Common myeloid progenitor, CD34-positive (primary cell): ENCODE results near the gene JMJD8.
A peak's percentile ranks its signal among the peaks of the same experiment; 100 is the strongest.

Source experiments
- CTCF ChIA-PET: fragments of 350-600 bp; sonication (Branson Sonifier 250); formaldehyde crosslinking; loops from one replicate; lab custom pipeline; 2021; ENCODE audit warnings: antibody characterized with exemption; lab: Charles Lee
- POLR2A ChIA-PET: fragments of 350-600 bp; sonication (Branson Sonifier 250); formaldehyde crosslinking; loops from one replicate; lab custom pipeline; 2021; ENCODE audit warnings: antibody characterized with exemption; lab: Charles Lee
- DNase-seq, 3 donors: peaks; one replicate each; pipeline versions ENCODE4 v3.0.0 to v3.0.0-alpha.2; 2013
- H3K27ac ChIP-seq, 2 experiments: 1 replicate in 1 of 2; 2 replicates in 1 of 2; pipeline ENCODE4 v1.7.0; 2013; ENCODE audit warnings: inconsistent platforms in 2 of 2, low read length in 2 of 2, mild to moderate bottlenecking in 2 of 2, low read depth in 1 of 2, moderate library complexity in 1 of 2; ENCODE audit not compliant: severe bottlenecking in 2 of 2, insufficient read depth in 1 of 2, poor library complexity in 1 of 2
- H3K27me3 ChIP-seq, 5 experiments: replicated peaks in 2 of 5; 1 replicate in 3 of 5; 2 replicates in 2 of 5; pipeline versions ENCODE4 v1.6.1 to v1.7.0; 2013; ENCODE audit warnings: low read length in 4 of 5, mild to moderate bottlenecking in 2 of 5, moderate library complexity in 2 of 5, inconsistent platforms in 1 of 5; ENCODE audit not compliant: insufficient read depth in 5 of 5, control insufficient read depth in 4 of 5
- H3K36me3 ChIP-seq, 4 experiments: 1 replicate in 2 of 4; 2 replicates in 2 of 4; pipeline versions ENCODE4 v1.6.1 to v1.7.0; 2013; ENCODE audit warnings: low read length in 3 of 4, control low read depth in 1 of 4, mild to moderate bottlenecking in 1 of 4; ENCODE audit not compliant: control insufficient read depth in 4 of 4, insufficient read depth in 4 of 4
- H3K4me1 ChIP-seq, 4 experiments: 1 replicate in 3 of 4; 2 replicates in 1 of 4; pipeline versions ENCODE4 v1.6.1 to v1.7.1; 2013; ENCODE audit warnings: low read length in 3 of 4, mild to moderate bottlenecking in 3 of 4, control low read depth in 1 of 4, inconsistent platforms in 1 of 4, moderate library complexity in 1 of 4; ENCODE audit not compliant: control insufficient read depth in 4 of 4, insufficient read depth in 4 of 4; ENCODE audit errors: control extremely low read depth in 1 of 4
- H3K4me3 ChIP-seq, 7 experiments: 1 replicate in 4 of 7; 2 replicates in 3 of 7; pipeline versions ENCODE4 v1.5.1 to v1.7.0; 2013; ENCODE audit warnings: mild to moderate bottlenecking in 7 of 7, low read length in 6 of 7, moderate library complexity in 6 of 7, inconsistent platforms in 2 of 7, low read depth in 2 of 7, control low read depth in 1 of 7; ENCODE audit not compliant: insufficient read depth in 4 of 7, control insufficient read depth in 1 of 7; ENCODE audit errors: extremely low read depth in 1 of 7
- H3K9me3 ChIP-seq, 5 experiments: 1 replicate in 4 of 5; 2 replicates in 1 of 5; pipeline versions ENCODE4 v1.6.1 to v1.7.1; 2013; ENCODE audit warnings: low read length in 4 of 5, mild to moderate bottlenecking in 2 of 5, inconsistent platforms in 1 of 5, low read depth in 1 of 5, moderate library complexity in 1 of 5; ENCODE audit not compliant: control insufficient read depth in 4 of 5, insufficient read depth in 2 of 5; ENCODE audit errors: control extremely low read depth in 1 of 5
- WGBS: methylation state at CpG from one replicate; pipeline ENCODE4 v1.1.5; 2013; ENCODE audit not compliant: insufficient coverage; 5-methylcytosine and 5-hydroxymethylcytosine counted together

Gene JMJD8

GRCh38 chr16:682493-683395, 1.4 kb downstream of the JMJD8 start:
- Histone ChIP-seq H3K27ac (peak overlapping the region in 1 of 2 experiments; percentile 64), H3K27me3 (peaks cover 0 to 1% (median 0%) of the 10 kb centered on the region in 5 experiments), H3K4me1 (peaks cover 0 to 56% (median 53%) of the 10 kb centered on the region in 4 experiments), H3K9me3 (no peaks in the 10 kb centered on the region), H3K4me3 (peak overlapping the region in 3 of 7 experiments; percentile 13 to 81 (median 76)), H3K36me3 (peaks cover 0 to 46% (median 21%) of the 10 kb centered on the region in 4 experiments)
- DNase-seq: no peak
- 94% methylated on average over 31 of the region's 36 CpGs for WGBS
- POLR2A ChIA-PET: no interaction called here
- CTCF ChIA-PET: interaction anchor here (1.4 to 1.6 kb wide), 2 partner anchors 15 to 21 kb away, joined by 5 to 8 read pairs; partner anchors contain the start of gene RHOT2

- Histone ChIP-seq H3K27me3 (peaks cover 0 to 10% (median 0%) of the 10 kb centered on the region in 5 experiments), H3K36me3 (peaks cover 0 to 38% (median 14%) of the 10 kb centered on the region in 4 experiments), H3K4me3 (peak overlapping the region in 3 of 7 experiments; percentile 82 to 86 (median 84)), H3K27ac (no peak overlapping the region), H3K4me1 (peaks cover 0 to 56% (median 53%) of the 10 kb centered on the region in 4 experiments), H3K9me3 (no peaks in the 10 kb centered on the region)
- CTCF ChIA-PET: interaction anchor here (1.4 to 1.8 kb wide), 4 partner anchors 8 to 46 kb away, joined by 4 to 8 read pairs (median 6); partner anchors contain the start of genes METTL26, RHOT2 and WDR24
- POLR2A ChIA-PET: no interaction called here
- DNase-seq: no peak
- WGBS: 81% methylated on average over 26 of the region's 28 CpGs
These were observed 2.2 kb downstream of the JMJD8 start for GRCh38 chr16:681746-682427.

GRCh38 chr16:680967-681745, 3.0 kb downstream of the JMJD8 start:
- peaks cover 0 to 56% (median 51%) of the 10 kb centered on the region in 4 experiments for H3K4me1 ChIP-seq
- ChIA-PET CTCF (interaction anchor here (1.4 to 1.8 kb wide), 5 partner anchors 9 to 45 kb away, joined by 4 to 8 read pairs (median 5); partner anchors contain the start of genes METTL26, RHOT2 and WDR24), POLR2A (interaction anchor here (0.9 to 1.3 kb wide), 2 partner anchors 9 to 14 kb away, joined by 3 to 5 read pairs; partner anchors contain the start of gene WDR24)
- peaks cover 0 to 17% (median 1%) of the 10 kb centered on the region in 5 experiments for H3K27me3 ChIP-seq
- H3K36me3 ChIP-seq: peaks cover 0 to 30% (median 11%) of the 10 kb centered on the region in 4 experiments
- H3K27ac ChIP-seq: peak overlapping the region; percentile 61 to 79
- H3K4me3 ChIP-seq: peak overlapping the region; percentile 59 to 86 (median 80)
- H3K9me3 ChIP-seq: no peaks in the 10 kb centered on the region
- WGBS: 54% methylated on average over 40 of the region's 44 CpGs
- DNase-seq: peak in 1 of 3 donors; percentile 42

GRCh38 chr16:680625-680945, 3.5 kb downstream of the JMJD8 start:
- H3K4me1 ChIP-seq: peaks cover 0 to 57% (median 49%) of the 10 kb centered on the region in 4 experiments
- H3K27me3 ChIP-seq: peaks cover 0 to 23% (median 2%) of the 10 kb centered on the region in 5 experiments
- no peak for DNase-seq
- peaks cover 0 to 26% (median 9%) of the 10 kb centered on the region in 4 experiments for H3K36me3 ChIP-seq
- no peaks in the 10 kb centered on the region for H3K9me3 ChIP-seq
- 0% methylated on average over 23 of the region's 38 CpGs for WGBS
- ChIA-PET POLR2A (interaction anchor here (0.9 to 1.3 kb wide), 2 partner anchors 10 to 15 kb away, joined by 3 to 5 read pairs; partner anchors contain the start of gene WDR24), CTCF (interaction anchor here (1.5 to 1.8 kb wide), 3 partner anchors 9 to 44 kb away, joined by 4 to 7 read pairs (median 4); partner anchors contain the start of genes METTL26 and WDR24)
- H3K4me3 ChIP-seq: peak overlapping the region; percentile 59 to 86 (median 80)
- peak overlapping the region; percentile 61 to 79 for H3K27ac ChIP-seq

- peaks cover 0 to 20% (median 9%) of the 10 kb centered on the region in 4 experiments for H3K36me3 ChIP-seq
- peaks cover 0 to 57% (median 50%) of the 10 kb centered on the region in 4 experiments for H3K4me1 ChIP-seq
- POLR2A ChIA-PET: interaction anchor here (0.9 to 1.3 kb wide), 2 partner anchors 10 to 16 kb away, joined by 3 to 5 read pairs; partner anchors contain the start of gene WDR24
- H3K27me3 ChIP-seq: peaks cover 0 to 27% (median 2%) of the 10 kb centered on the region in 5 experiments
- H3K27ac ChIP-seq: peak within 1 kb of the TSS; percentile 61 to 79
- CTCF ChIA-PET: interaction anchor here (0.6 to 1.8 kb wide), 3 partner anchors 10 to 27 kb away, joined by 3 to 7 read pairs (median 4); partner anchors contain the start of gene WDR24
- peak; percentile 82 to 90 (median 87) for DNase-seq
- H3K4me3 ChIP-seq: peak within 1 kb of the TSS; percentile 59 to 86 (median 80)
- WGBS: 0% methylated on average over 56 of the region's 91 CpGs
- H3K9me3 ChIP-seq: no peaks in the 10 kb centered on the region
These were observed 4.1 kb downstream of the JMJD8 start, which contains the start of gene STUB1 for GRCh38 chr16:679814-680624. Gene STUB1 (plus strand): TSS chr16:680410. CDS start chr16:680526, 116 bp downstream.
